Glutamatergic neuron (in vitro differentiated cells): ENCODE measurements around the gene EMP2. TPM values are rescaled to one million over a fixed set of nuclear protein-coding genes. Genes with fewer than 3 reads are reported as not detected.

ENCODE experiments used
- DNase-seq: peaks from one replicate; pipeline ENCODE4 v3.0.0; 2022
- H3K27ac Mint-ChIP-seq: one replicate; pipeline ENCODE4 v1.8.0; 2020; ENCODE audit warnings: mild to moderate bottlenecking, mixed read lengths, inconsistent platforms; ENCODE audit not compliant: unreplicated experiment
- H3K27me3 Mint-ChIP-seq: one replicate; pipeline ENCODE4 v1.8.0; 2020; ENCODE audit warnings: mild to moderate bottlenecking, moderate library complexity, mixed read lengths, inconsistent platforms; ENCODE audit not compliant: unreplicated experiment
- H3K36me3 Mint-ChIP-seq: one replicate; pipeline ENCODE4 v1.8.0; 2020; ENCODE audit warnings: mild to moderate bottlenecking, mixed read lengths, inconsistent platforms; ENCODE audit not compliant: unreplicated experiment
- H3K4me1 Mint-ChIP-seq: one replicate; pipeline ENCODE4 v1.8.0; 2020; ENCODE audit warnings: mild to moderate bottlenecking, low read depth, mixed read lengths, inconsistent platforms; ENCODE audit not compliant: unreplicated experiment
- H3K4me3 Mint-ChIP-seq: one replicate; pipeline ENCODE4 v1.8.0; 2020; ENCODE audit warnings: mild to moderate bottlenecking, mixed read lengths, inconsistent platforms; ENCODE audit not compliant: unreplicated experiment
- H3K9me3 Mint-ChIP-seq: one replicate; pipeline ENCODE4 v1.8.0; 2020; ENCODE audit warnings: mild to moderate bottlenecking, moderate library complexity, mixed read lengths, inconsistent platforms; ENCODE audit not compliant: unreplicated experiment
- total RNA-seq: library from RNA; stranded (reverse); fragmentation: NEBNext Ultra II Directional; extraction: Animal tissue kit (Norgen Biotek cat#: 25700); gene quantifications from one replicate; pipeline ENCODE4 v1.2.1, GENCODE V29; 2021; ENCODE audit not compliant: unreplicated experiment
- TF ChIP-seq, protein P1 (sequence below): fragments of 200-600 bp; sonication (generic); IDR thresholded peaks from one replicate; pipeline ENCODE4 v1.5.0; 2021; ENCODE audit not compliant: partially characterized antibody, unreplicated experiment

EMP2 gene
- total RNA-seq, 1 donor from 2014 or later = 27.8 TPM

DNA sequence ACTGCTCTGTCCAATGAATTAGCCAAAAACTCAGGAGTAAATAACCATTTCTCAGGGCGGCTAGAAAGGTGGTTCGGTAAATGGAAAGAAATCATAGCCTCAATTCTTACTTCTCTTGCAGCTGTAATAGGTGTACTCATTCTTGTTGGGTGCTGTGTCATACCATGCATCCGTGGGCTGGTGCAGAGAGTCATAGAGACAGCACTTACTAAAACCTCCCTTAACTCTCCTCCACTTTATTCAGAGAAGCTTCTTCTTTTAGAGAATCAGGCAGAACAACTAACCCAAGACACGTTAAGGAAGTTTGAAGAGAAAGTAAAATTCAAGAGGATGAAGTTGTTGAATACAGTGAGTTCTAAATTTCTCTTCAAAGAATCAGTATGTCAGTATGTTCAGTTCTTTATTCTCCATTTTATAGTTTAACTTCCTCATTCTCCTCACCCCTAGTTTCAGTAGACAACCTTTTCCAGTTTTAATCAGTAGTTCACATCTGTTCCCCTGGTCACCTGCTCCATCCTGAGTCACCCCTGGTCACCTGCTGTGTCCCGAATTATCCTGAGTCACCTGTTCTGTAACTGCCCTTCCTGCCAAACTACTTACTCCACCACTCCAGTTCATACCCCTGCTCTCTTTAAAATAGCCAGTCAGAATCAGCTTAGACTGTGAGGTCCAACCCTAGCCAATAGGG, 85.9 kb downstream of the EMP2 start:
- Mint-ChIP-seq H3K27ac (no peak overlapping the region), H3K36me3 (peaks cover 15% of the 10 kb centered on the region), H3K4me1 (no peaks in the 10 kb centered on the region), H3K9me3 (peaks cover 10% of the 10 kb centered on the region), H3K27me3 (peaks cover 3% of the 10 kb centered on the region), H3K4me3 (no peak overlapping the region)
- TF ChIP-seq, protein P1, sequence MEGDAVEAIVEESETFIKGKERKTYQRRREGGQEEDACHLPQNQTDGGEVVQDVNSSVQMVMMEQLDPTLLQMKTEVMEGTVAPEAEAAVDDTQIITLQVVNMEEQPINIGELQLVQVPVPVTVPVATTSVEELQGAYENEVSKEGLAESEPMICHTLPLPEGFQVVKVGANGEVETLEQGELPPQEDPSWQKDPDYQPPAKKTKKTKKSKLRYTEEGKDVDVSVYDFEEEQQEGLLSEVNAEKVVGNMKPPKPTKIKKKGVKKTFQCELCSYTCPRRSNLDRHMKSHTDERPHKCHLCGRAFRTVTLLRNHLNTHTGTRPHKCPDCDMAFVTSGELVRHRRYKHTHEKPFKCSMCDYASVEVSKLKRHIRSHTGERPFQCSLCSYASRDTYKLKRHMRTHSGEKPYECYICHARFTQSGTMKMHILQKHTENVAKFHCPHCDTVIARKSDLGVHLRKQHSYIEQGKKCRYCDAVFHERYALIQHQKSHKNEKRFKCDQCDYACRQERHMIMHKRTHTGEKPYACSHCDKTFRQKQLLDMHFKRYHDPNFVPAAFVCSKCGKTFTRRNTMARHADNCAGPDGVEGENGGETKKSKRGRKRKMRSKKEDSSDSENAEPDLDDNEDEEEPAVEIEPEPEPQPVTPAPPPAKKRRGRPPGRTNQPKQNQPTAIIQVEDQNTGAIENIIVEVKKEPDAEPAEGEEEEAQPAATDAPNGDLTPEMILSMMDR = no peak
- no peak for DNase-seq

DNA sequence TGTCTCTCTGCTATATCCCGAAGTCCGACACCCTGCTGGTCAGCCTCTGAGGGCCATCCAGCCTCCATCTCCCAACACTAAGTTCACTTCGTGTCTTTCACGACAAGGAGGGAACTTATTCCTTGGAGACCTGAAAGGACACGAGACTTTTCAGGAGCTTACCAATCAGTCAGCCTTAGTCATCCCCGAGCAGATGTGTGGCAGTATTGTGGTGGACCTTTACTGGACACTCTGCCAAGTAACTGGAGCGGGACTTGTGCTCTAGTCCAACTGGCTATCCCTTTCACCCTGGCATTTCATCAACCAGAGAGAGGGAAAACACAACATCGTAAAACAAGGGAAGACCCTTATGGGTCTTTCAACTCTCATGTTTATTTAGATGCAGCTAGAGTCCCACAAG, 87.1 kb downstream of the EMP2 start:
- DNase-seq = no peak
- Mint-ChIP-seq H3K36me3 (peaks cover 15% of the 10 kb centered on the region), H3K27ac (no peak overlapping the region), H3K27me3 (peaks cover 5% of the 10 kb centered on the region), H3K4me3 (no peak overlapping the region), H3K4me1 (no peaks in the 10 kb centered on the region), H3K9me3 (peaks cover 10% of the 10 kb centered on the region)
- TF ChIP-seq, protein P1 = no peak

DNA sequence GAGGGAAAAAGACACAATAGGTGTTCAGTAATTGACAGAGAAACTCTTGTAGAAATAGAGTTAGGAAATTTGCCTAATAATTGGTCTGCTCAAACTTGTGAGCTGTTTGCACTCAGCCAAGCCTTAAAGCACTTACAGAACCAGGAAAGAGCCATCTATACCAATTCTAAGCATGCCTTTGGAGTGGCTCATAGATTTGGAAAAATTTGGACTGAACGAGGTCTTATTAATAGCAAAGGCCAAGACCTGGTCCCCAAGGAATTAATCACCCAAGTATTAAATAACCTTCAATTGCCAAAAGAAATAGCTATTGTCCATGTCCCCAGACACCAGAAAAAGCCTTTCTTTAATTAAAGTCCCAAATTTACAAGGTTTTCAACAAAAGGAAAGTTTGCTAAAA, 90.3 kb downstream of the EMP2 start:
- peaks cover 28% of the 10 kb centered on the region for H3K36me3 Mint-ChIP-seq
- H3K9me3 Mint-ChIP-seq = peaks cover 14% of the 10 kb centered on the region
- H3K27ac Mint-ChIP-seq = no peak overlapping the region
- H3K4me1 Mint-ChIP-seq = no peaks in the 10 kb centered on the region
- H3K27me3 Mint-ChIP-seq = peaks cover 4% of the 10 kb centered on the region
- no peak overlapping the region for H3K4me3 Mint-ChIP-seq
- no peak for DNase-seq
- TF ChIP-seq, protein P1 = no peak

DNA sequence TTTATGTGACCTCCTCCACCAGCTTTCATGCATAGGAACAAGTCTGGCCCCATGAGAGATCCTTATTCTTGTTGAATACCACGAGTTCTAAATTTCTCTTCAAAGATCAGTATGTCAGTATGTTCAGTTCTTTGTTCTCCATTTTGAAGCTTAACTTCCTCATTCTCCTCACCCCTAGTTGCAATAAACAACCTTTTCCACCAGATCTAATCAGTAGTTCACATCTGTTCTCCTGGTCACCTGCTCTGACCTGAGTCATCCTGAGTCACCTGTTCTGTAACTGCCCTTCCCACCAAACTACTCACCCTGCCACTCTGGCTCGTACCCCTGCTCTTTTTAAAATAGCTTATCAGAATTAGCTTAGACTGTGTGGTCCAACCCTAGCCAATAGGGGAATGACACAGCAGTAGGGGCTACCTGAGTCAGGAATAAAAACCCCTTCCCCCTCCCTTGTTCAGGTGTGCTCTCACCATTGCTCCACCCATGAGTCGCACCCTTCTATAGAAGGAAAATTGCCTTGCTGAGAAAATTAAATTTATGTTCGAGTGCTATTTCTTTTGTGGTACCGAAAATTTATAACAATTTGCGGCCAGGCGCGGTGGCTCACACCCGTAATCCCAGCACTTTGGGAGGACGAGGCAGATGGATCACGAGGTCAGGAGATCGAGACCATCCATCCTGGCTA, 94.6 kb downstream of the EMP2 start:
- Mint-ChIP-seq H3K4me1 (no peaks in the 10 kb centered on the region), H3K36me3 (peaks cover 13% of the 10 kb centered on the region), H3K27me3 (peaks cover 2% of the 10 kb centered on the region), H3K9me3 (peaks cover 10% of the 10 kb centered on the region), H3K27ac (no peak overlapping the region), H3K4me3 (no peak overlapping the region)
- TF ChIP-seq, protein P1 = no peak
- no peak for DNase-seq

DNA sequence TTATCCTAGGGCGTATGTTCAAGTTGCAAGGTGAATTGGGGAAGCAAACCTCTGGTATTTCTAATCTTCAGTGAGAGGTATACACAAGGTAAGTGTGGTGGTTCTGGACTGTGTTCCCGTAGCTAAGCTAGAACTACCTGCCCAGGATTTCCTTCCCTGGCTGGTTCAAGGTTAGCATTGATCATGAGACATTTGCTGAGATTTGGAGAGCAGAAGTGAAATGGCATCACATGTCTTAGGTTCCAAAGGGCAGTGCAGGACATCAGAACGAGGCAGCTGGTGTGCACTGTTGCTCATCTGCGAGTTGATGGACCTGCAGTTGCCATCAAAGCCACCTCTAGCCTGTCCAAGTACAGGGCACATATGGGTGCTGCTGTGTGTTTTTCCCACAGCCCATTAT, 95.2 kb downstream of the EMP2 start:
- TF ChIP-seq, protein P1 = no peak
- peaks cover 10% of the 10 kb centered on the region for H3K9me3 Mint-ChIP-seq
- no peaks in the 10 kb centered on the region for H3K4me1 Mint-ChIP-seq
- H3K4me3 Mint-ChIP-seq = no peak overlapping the region
- H3K36me3 Mint-ChIP-seq = peaks cover 13% of the 10 kb centered on the region
- no peak overlapping the region for H3K27ac Mint-ChIP-seq
- H3K27me3 Mint-ChIP-seq = peaks cover 3% of the 10 kb centered on the region
- DNase-seq = no peak
